HG03442 (cell line): ENCODE results near the gene TYRP1.

Experiments
- ATAC-seq: cut with Tn5 transposase; IDR thresholded peaks from one replicate; pipeline ENCODE4 v1.9.1; 2021; ENCODE audit warnings: mild to moderate bottlenecking, moderate library complexity; ENCODE audit not compliant: unreplicated experiment

TYRP1 gene

GRCh38 chr9:12730198-12730597 is 37.0 kb downstream of the TYRP1 start:
- no peak for ATAC-seq

- ATAC-seq = no peak
Measured at GRCh38 chr9:12730927-12731326, 37.7 kb downstream of the TYRP1 start.

- no peak for ATAC-seq
Measured at GRCh38 chr9:12732971-12733370, 39.8 kb downstream of the TYRP1 start.

GRCh38 chr9:12735665-12736064 is 42.5 kb downstream of the TYRP1 start:
- peak; percentile 54 for ATAC-seq

- ATAC-seq = no peak
Measured at GRCh38 chr9:12737871-12738270, 44.7 kb downstream of the TYRP1 start.

- no peak for ATAC-seq
Measured at GRCh38 chr9:12739014-12739652, 45.9 kb downstream of the TYRP1 start.

GRCh38 chr9:12740845-12741244 is 47.7 kb downstream of the TYRP1 start:
- no peak for ATAC-seq

- no peak for ATAC-seq
Measured at GRCh38 chr9:12748016-12748415, 54.8 kb downstream of the TYRP1 start.

GRCh38 chr9:12748954-12749353 is 55.8 kb downstream of the TYRP1 start:
- ATAC-seq = no peak

GRCh38 chr9:12753931-12754330 is 60.7 kb downstream of the TYRP1 start:
- no peak for ATAC-seq

GRCh38 chr9:12759761-12760160 is 66.6 kb downstream of the TYRP1 start:
- ATAC-seq = no peak
